ENCODE measurements around the gene CDK5R2.

DNA sequence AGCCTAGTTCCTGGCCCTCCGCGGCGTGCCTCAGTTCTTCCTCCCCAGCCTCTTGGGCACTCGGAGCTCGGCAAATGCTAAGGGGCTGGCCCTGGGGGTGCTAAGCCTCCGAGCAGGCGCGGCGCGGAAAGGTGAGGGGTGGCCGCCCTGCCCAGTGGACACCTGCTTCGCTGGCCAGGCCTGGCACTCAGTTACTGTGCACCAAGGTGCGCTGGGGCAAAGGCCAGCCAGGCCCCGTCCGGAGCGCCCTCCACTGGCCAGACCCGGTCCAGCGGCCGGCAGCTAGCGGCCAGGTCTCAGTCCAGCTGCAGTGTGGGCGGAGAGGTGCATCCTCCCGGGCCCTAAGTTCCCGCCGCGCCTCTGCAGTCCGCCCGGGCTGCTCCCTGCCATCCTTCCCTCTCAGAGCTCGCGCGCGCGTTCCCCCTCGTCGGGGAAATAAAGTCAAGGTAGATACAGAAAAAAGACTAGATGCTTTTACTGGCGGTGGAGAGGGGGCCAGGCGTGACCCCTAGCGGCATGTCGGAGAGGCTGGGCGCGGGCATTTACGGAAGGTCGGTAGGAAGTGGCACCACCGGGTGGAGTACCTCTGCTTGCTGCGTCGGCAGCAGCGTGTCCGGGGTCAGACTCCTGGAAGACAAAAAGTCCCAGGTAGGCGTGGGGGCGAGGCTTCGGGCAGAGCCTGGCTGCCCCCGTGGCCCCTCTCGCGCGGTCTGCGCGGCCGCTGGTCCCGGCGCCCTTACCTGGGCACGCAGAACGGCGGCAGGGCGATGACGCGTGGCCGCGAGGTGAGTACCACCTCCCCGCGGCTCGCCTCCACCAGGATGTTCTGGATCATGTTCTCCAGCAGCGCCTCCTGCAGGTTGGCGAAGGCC is 43.2 kb downstream of the CDK5R2 start:
- TF ChIP-seq ZNF274 (IDR thresholded peaks at IDR 0.05; ENCODE audit: low read depth, low read length) (no peak), YY1 (IDR thresholded peaks at IDR 0.05; ENCODE audit: insufficient read depth, insufficient read length) (no peak)
